ENCODE measurements around the gene FOXO4. TPM values are rescaled to one million over a fixed set of nuclear protein-coding genes. Genes with fewer than 3 reads are reported as not detected.

The FOXO4 gene
- total RNA-seq, 1 experiment from 2014 or later, result 48.3 TPM

GRCh38 chrX:71151366-71151765 lies 55.7 kb downstream of the FOXO4 start (continued):
- no peak for TF ChIP-seq E2F1 (CRISPR knock-in tag; IDR thresholded peaks at IDR 0.05)

Other genes starting within 250 kb of the FOXO4 start
- 0.18 to 0.31 TPM (median 0.23 TPM) in 3 replicates for gene TEX11, start 187.1 kb upstream of the FOXO4 start, total RNA-seq (2021)
- 131 to 164 TPM (median 134 TPM) in 3 replicates for gene SLC7A3, start 164.8 kb upstream of the FOXO4 start, total RNA-seq (2021)
- 69.4 to 79.6 TPM (median 74.2 TPM) in 3 replicates for gene SNX12, start 27.5 kb upstream of the FOXO4 start, total RNA-seq (2021)
- gene CXorf65, start 10.9 kb downstream of the FOXO4 start, total RNA-seq (2021), result not detected in 3 replicates
- gene IL2RG, start 15.7 kb downstream of the FOXO4 start, total RNA-seq (2021), result 0.37 to 1.2 TPM (median 0.94 TPM) in 3 replicates
- gene MED12, start 22.7 kb downstream of the FOXO4 start, total RNA-seq (2021), result 35.6 to 38.4 TPM (median 37.0 TPM) in 3 replicates
- gene NLGN3, start 49.0 kb downstream of the FOXO4 start, total RNA-seq (2021), result 10.6 to 11.7 TPM (median 10.8 TPM) in 3 replicates
- gene GJB1, start 127.4 kb downstream of the FOXO4 start, total RNA-seq (2021), result 0.14 to 0.21 TPM (median 0.17 TPM) in 3 replicates
- gene ZMYM3, start 158.3 kb downstream of the FOXO4 start, total RNA-seq (2021), result 77.5 to 91.2 TPM (median 87.4 TPM) in 3 replicates
- gene NONO, start 187.8 kb downstream of the FOXO4 start, total RNA-seq (2021), result 665 to 706 TPM (median 674 TPM) in 3 replicates
- 5.8 to 6.8 TPM (median 6.1 TPM) in 3 replicates for gene ITGB1BP2, start 205.9 kb downstream of the FOXO4 start, total RNA-seq (2021)